Esophagus (tissue), 2 donors: ENCODE measurements around the gene SLC12A9. TPM values are rescaled to one million over a fixed set of nuclear protein-coding genes. Genes with fewer than 3 reads are reported as not detected.

ENCODE experiments used
- H3K27ac ChIP-seq, 2 donors: one replicate each; pipeline ENCODE4 v1.5.1; 2013; ENCODE audit warnings: low read depth in 2 of 2, mild to moderate bottlenecking in 2 of 2, inconsistent platforms in 1 of 2, low read length in 1 of 2, moderate library complexity in 1 of 2
- H3K27me3 ChIP-seq, 2 donors: one replicate each; pipeline ENCODE4 v1.6.1; 2013; ENCODE audit warnings: low read length in 2 of 2, control low read depth in 1 of 2, mild to moderate bottlenecking in 1 of 2; ENCODE audit not compliant: insufficient read depth in 2 of 2, control insufficient read depth in 1 of 2
- H3K36me3 ChIP-seq, 2 donors: one replicate each; pipeline ENCODE4 v1.6.1; 2013; ENCODE audit warnings: low read length in 1 of 2; ENCODE audit not compliant: control insufficient read depth in 2 of 2, insufficient read depth in 2 of 2
- H3K4me1 ChIP-seq, 2 donors: one replicate each; pipeline ENCODE4 v1.6.1; 2013; ENCODE audit warnings: low read length in 1 of 2; ENCODE audit not compliant: control insufficient read depth in 2 of 2, insufficient read depth in 2 of 2
- H3K4me3 ChIP-seq, 2 donors: one replicate each; pipeline ENCODE4 v1.5.1; 2013; ENCODE audit warnings: low read length in 2 of 2, mild to moderate bottlenecking in 2 of 2, low read depth in 1 of 2, moderate library complexity in 1 of 2
- H3K9me3 ChIP-seq, 2 donors: one replicate each; pipeline ENCODE4 v1.6.1; 2013; ENCODE audit warnings: mild to moderate bottlenecking in 2 of 2, low read depth in 1 of 2, low read length in 1 of 2, moderate library complexity in 1 of 2; ENCODE audit not compliant: control insufficient read depth in 2 of 2, insufficient read depth in 1 of 2
- WGBS, 2 donors: extraction: QIAGEN DNeasy Blood & Tissue Kit; methylation state at CpG; one replicate each; pipeline ENCODE4 v1.1.7; 2013; 5-methylcytosine and 5-hydroxymethylcytosine counted together
- polyA plus RNA-seq, 2 donors: library from polyadenylated mRNA; stranded (reverse); fragments of 200-250 nt; gene quantifications; one replicate each; pipeline ENCODE4 v1.2.3, GENCODE V29; 2013
- donor health status: healthy with polysubstance abuse.
- donor health status: Bipolar disorder and iron deficiency.

Gene SLC12A9
- polyA plus RNA-seq, 2 donors = 13.8 to 23.0 TPM

GRCh38 chr7:100856871-100857282 is 4.4 kb downstream of the SLC12A9 start:
- WGBS, 2 donors = 93 to 95% methylated on average over 16 of the region's 16 CpGs
- H3K4me3 ChIP-seq = no peak overlapping the region
- no peaks in the 10 kb centered on the region for H3K9me3 ChIP-seq
- H3K27me3 ChIP-seq = no peaks in the 10 kb centered on the region
- H3K27ac ChIP-seq = no peak overlapping the region
- H3K36me3 ChIP-seq = peaks cover 9 to 32% of the 10 kb centered on the region in 2 donors
- no peaks in the 10 kb centered on the region for H3K4me1 ChIP-seq

- Histone ChIP-seq H3K27me3 (no peaks in the 10 kb centered on the region), H3K36me3 (peaks cover 9 to 33% of the 10 kb centered on the region in 2 donors), H3K9me3 (no peaks in the 10 kb centered on the region), H3K4me3 (no peak overlapping the region), H3K4me1 (no peaks in the 10 kb centered on the region), H3K27ac (no peak overlapping the region)
- 86 to 89% methylated on average over 15 of the region's 15 CpGs for WGBS, 2 donors
Observed at GRCh38 chr7:100859856-100860255, 7.3 kb downstream of the SLC12A9 start.

GRCh38 chr7:100860702-100861615 is 8.4 kb downstream of the SLC12A9 start:
- 88 to 90% methylated on average over 17 to 18 of the region's 18 CpGs for WGBS, 2 donors

GRCh38 chr7:100861616-100861985 is 9.1 kb downstream of the SLC12A9 start:
- Histone ChIP-seq H3K27ac (no peak overlapping the region), H3K9me3 (no peaks in the 10 kb centered on the region), H3K27me3 (no peaks in the 10 kb centered on the region), H3K4me3 (no peak overlapping the region), H3K36me3 (peaks cover 9 to 33% of the 10 kb centered on the region in 2 donors), H3K4me1 (peaks cover 0 to 6% of the 10 kb centered on the region in 2 donors)
- WGBS, 2 donors = 93 to 97% methylated on average over 14 of the region's 14 CpGs

More at GRCh38 chr7:100860702-100861615, 8.4 kb downstream of the SLC12A9 start:
- Histone ChIP-seq H3K36me3 (peaks cover 9 to 33% of the 10 kb centered on the region in 2 donors), H3K4me3 (no peak overlapping the region), H3K9me3 (no peaks in the 10 kb centered on the region), H3K4me1 (peaks cover 0 to 4% of the 10 kb centered on the region in 2 donors), H3K27ac (no peak overlapping the region), H3K27me3 (no peaks in the 10 kb centered on the region)

- Histone ChIP-seq H3K9me3 (no peaks in the 10 kb centered on the region), H3K27ac (no peak overlapping the region), H3K36me3 (peaks cover 8 to 29% of the 10 kb centered on the region in 2 donors), H3K4me1 (peaks cover 0 to 8% of the 10 kb centered on the region in 2 donors), H3K4me3 (no peak overlapping the region), H3K27me3 (no peaks in the 10 kb centered on the region)
- 69 to 74% methylated on average over 10 of the region's 10 CpGs for WGBS, 2 donors
Observed at GRCh38 chr7:100863406-100863950, 11.0 kb downstream of the SLC12A9 start.

GRCh38 chr7:100864263-100864845 is 11.8 kb downstream of the SLC12A9 start:
- H3K27me3 ChIP-seq = no peaks in the 10 kb centered on the region
- no peak overlapping the region for H3K4me3 ChIP-seq
- 89 to 93% methylated on average over 12 of the region's 12 CpGs for WGBS, 2 donors
- peaks cover 4 to 24% of the 10 kb centered on the region in 2 donors for H3K36me3 ChIP-seq
- no peak overlapping the region for H3K27ac ChIP-seq
- no peaks in the 10 kb centered on the region for H3K9me3 ChIP-seq
- H3K4me1 ChIP-seq = peaks cover 0 to 8% of the 10 kb centered on the region in 2 donors

- Histone ChIP-seq H3K36me3 (peaks cover 4 to 21% of the 10 kb centered on the region in 2 donors), H3K27me3 (no peaks in the 10 kb centered on the region), H3K4me3 (peak overlapping the region; percentile 25 to 81), H3K9me3 (no peaks in the 10 kb centered on the region), H3K27ac (peak overlapping the region; percentile 89 to 96), H3K4me1 (peaks cover 0 to 8% of the 10 kb centered on the region in 2 donors)
- 44 to 59% methylated on average over 17 of the region's 17 CpGs for WGBS, 2 donors
Observed at GRCh38 chr7:100865372-100865911, 12.9 kb downstream of the SLC12A9 start.

- WGBS, 2 donors = 33 to 42% methylated on average over 42 to 46 of the region's 46 CpGs
- Histone ChIP-seq H3K4me3 (peak overlapping the region; percentile 79 to 81), H3K4me1 (peaks cover 0 to 8% of the 10 kb centered on the region in 2 donors), H3K27ac (peak overlapping the region; percentile 89 to 96), H3K9me3 (no peaks in the 10 kb centered on the region), H3K36me3 (peaks cover 0 to 18% of the 10 kb centered on the region in 2 donors), H3K27me3 (no peaks in the 10 kb centered on the region)
Observed at GRCh38 chr7:100865938-100866728, 13.6 kb downstream of the SLC12A9 start.

GRCh38 chr7:100866729-100867039 is 14.2 kb downstream of the SLC12A9 start:
- WGBS, 2 donors = 29 to 46% methylated on average over 5 of the region's 5 CpGs
- H3K4me3 ChIP-seq = peak overlapping the region; percentile 79 to 81
- H3K27ac ChIP-seq = peak overlapping the region; percentile 89 to 96
- no peaks in the 10 kb centered on the region for H3K27me3 ChIP-seq
- peaks cover 0 to 8% of the 10 kb centered on the region in 2 donors for H3K4me1 ChIP-seq
- peaks cover 0 to 18% of the 10 kb centered on the region in 2 donors for H3K36me3 ChIP-seq
- H3K9me3 ChIP-seq = no peaks in the 10 kb centered on the region
